ENCODE results near the gene PEX6. TPM values are rescaled to one million over a fixed set of nuclear protein-coding genes. Genes with fewer than 3 reads are reported as not detected.
"Not testable (repeated sequence)": the region's sequence is repeated elsewhere in the genome, so short reads cannot be mapped to it uniquely, and the experiment has no call there.

Gene PEX6
- polyA plus RNA-seq, 1 donor (not counting 4 experiments of a cell fraction or from before 2014, with no cell fraction given), result 5.6 TPM

DNA sequence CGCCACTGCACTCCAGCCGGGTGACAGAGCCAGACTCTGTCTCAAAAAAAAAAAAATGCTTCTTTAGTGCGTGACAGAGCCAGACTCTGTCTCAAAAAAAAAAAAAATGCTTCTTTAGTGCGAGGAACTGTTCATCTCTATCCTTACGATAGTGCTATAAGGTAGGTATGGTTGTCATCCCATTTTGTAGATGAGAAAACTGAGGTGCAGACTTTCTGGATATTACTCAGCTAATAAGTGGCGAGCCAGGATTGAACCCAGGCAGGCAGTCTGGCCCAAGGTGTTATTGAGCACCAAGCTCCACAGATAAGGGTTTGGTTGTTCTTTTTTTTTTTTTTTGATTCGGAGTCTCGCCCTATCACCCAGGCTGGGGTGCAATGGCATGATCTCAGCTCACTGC is 22.9 kb upstream of the PEX6 start:
- Histone ChIP-seq H3K9ac (ENCODE audit: control insufficient read depth, extremely low read depth, insufficient read depth, low read length) (no peak overlapping the region), H3K36me3 (ENCODE audit: control insufficient read depth in 2 of 2, extremely low read depth in 1 of 2, insufficient read depth in 2 of 2, low read length in 2 of 2) (peaks cover 7 to 8% of the 10 kb centered on the region in 2 experiments), H3K4me3 (ENCODE audit: control insufficient read depth in 2 of 3, extremely low read depth in 1 of 3, insufficient read depth in 2 of 3, low read depth in 1 of 3, low read length in 3 of 3) (no peak overlapping the region), H3K9me3 (ENCODE audit: control insufficient read depth, low read depth, low read length) (no peaks in the 10 kb centered on the region), H3K79me2 (ENCODE audit: control insufficient read depth, insufficient read depth, low read length) (peaks cover 2% of the 10 kb centered on the region), H3K4me1 (ENCODE audit: control insufficient read depth, extremely low read depth, insufficient read depth, low read length) (no peaks in the 10 kb centered on the region), H3K27ac (ENCODE audit: control insufficient read depth, insufficient read depth, low read length) (no peak overlapping the region), H3K27me3 (ENCODE audit: control insufficient read depth, extremely low read depth, insufficient read depth, low read length) (no peaks in the 10 kb centered on the region), H4K20me1 (ENCODE audit: control insufficient read depth, extremely low read depth, insufficient read depth, low read length) (no peaks in the 10 kb centered on the region), H3K9me1 (ENCODE audit: control insufficient read depth, extremely low read depth, insufficient read depth, low read length) (no peaks in the 10 kb centered on the region), H3K4me2 (ENCODE audit: control insufficient read depth, extremely low read depth, insufficient read depth, low read depth, low read length) (no peak overlapping the region), H2AFZ (ENCODE audit: control insufficient read depth, low read length) (no peak overlapping the region)
- TF ChIP-seq, protein P1, sequence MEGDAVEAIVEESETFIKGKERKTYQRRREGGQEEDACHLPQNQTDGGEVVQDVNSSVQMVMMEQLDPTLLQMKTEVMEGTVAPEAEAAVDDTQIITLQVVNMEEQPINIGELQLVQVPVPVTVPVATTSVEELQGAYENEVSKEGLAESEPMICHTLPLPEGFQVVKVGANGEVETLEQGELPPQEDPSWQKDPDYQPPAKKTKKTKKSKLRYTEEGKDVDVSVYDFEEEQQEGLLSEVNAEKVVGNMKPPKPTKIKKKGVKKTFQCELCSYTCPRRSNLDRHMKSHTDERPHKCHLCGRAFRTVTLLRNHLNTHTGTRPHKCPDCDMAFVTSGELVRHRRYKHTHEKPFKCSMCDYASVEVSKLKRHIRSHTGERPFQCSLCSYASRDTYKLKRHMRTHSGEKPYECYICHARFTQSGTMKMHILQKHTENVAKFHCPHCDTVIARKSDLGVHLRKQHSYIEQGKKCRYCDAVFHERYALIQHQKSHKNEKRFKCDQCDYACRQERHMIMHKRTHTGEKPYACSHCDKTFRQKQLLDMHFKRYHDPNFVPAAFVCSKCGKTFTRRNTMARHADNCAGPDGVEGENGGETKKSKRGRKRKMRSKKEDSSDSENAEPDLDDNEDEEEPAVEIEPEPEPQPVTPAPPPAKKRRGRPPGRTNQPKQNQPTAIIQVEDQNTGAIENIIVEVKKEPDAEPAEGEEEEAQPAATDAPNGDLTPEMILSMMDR (optimal IDR thresholded peaks at IDR 0.05 in 1 of 3, IDR thresholded peaks at IDR 0.05 in 1 of 3, conservative IDR thresholded peaks at IDR 0.05 in 1 of 3; ENCODE audit: extremely low read depth in 1 of 3, insufficient read depth in 2 of 3, low read length in 3 of 3), result no peak
- TF ChIP-seq EZH2 (IDR thresholded peaks at IDR 0.05; ENCODE audit: low read length), result no peak
- dilution Hi-C loops (cut with MboI; ENCODE audit: extremely low pct_ligation_motif_present, low sequenced_read_pairs), result no loop called here
- DNase-seq (ENCODE audit: low read depth, low spot score) (no peak), FAIRE-seq (no peak)

DNA sequence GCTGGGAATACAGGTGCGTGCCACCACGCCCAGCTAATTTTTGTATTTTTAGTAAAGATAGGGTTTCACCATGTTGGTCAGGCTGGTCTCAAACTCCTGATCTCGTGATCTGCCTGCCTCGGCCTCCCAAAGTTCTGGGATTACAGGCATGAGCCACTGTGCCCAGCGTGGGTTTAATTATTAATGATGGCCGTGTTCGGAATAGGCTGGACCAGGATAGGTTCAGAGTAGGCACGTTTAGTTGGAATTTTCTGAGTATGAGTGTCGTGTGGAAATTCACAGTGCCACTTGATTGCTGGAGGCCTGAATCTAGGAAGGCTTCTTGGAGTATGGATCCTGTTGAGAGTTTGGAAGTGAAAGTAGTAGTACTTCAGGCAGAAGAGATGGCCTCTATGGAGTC is 19.2 kb upstream of the PEX6 start:
- H3K9me1 ChIP-seq (ENCODE audit: control insufficient read depth, extremely low read depth, insufficient read depth, low read length); H3K9ac ChIP-seq (ENCODE audit: control insufficient read depth, extremely low read depth, insufficient read depth, low read length); H3K4me1 ChIP-seq (ENCODE audit: control insufficient read depth, extremely low read depth, insufficient read depth, low read length); FAIRE-seq; H4K20me1 ChIP-seq (ENCODE audit: control insufficient read depth, extremely low read depth, insufficient read depth, low read length); H3K79me2 ChIP-seq (ENCODE audit: control insufficient read depth, insufficient read depth, low read length); DNase-seq (ENCODE audit: low read depth, low spot score); H3K4me3 ChIP-seq (ENCODE audit: control insufficient read depth in 2 of 3, extremely low read depth in 1 of 3, insufficient read depth in 2 of 3, low read depth in 1 of 3, low read length in 3 of 3); H3K27ac ChIP-seq (ENCODE audit: control insufficient read depth, insufficient read depth, low read length); dilution Hi-C loops (cut with MboI; ENCODE audit: extremely low pct_ligation_motif_present, low sequenced_read_pairs); H3K4me2 ChIP-seq (ENCODE audit: control insufficient read depth, extremely low read depth, insufficient read depth, low read depth, low read length); H3K27me3 ChIP-seq (ENCODE audit: control insufficient read depth, extremely low read depth, insufficient read depth, low read length); H3K9me3 ChIP-seq (ENCODE audit: control insufficient read depth, low read depth, low read length); H3K36me3 ChIP-seq (ENCODE audit: control insufficient read depth in 2 of 2, extremely low read depth in 1 of 2, insufficient read depth in 2 of 2, low read length in 2 of 2); H2AFZ ChIP-seq (ENCODE audit: control insufficient read depth, low read length): not testable (repeated sequence)

DNA sequence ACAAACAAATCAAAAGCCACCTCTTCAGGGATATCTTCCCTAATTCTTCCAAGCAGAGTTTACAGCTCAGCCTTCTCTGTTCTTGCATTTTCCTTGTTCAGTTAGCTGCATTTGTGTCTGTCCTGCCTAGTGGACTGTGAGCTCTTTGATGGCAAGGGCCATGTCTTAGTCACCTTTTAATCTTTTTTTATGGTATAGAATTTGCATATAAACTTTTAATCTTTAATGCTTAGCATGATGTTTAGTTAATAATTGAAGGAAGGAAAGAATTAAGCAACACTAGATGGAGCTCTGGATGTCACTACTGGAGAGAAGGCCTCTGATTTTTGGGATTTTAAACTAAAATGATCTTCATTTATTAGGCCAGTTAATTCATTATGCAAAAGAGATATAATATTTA is 17.5 kb upstream of the PEX6 start:
- Histone ChIP-seq H3K27me3 (ENCODE audit: control insufficient read depth, extremely low read depth, insufficient read depth, low read length) (no peaks in the 10 kb centered on the region), H3K4me1 (ENCODE audit: control insufficient read depth, extremely low read depth, insufficient read depth, low read length) (peaks cover 5% of the 10 kb centered on the region), H3K36me3 (ENCODE audit: control insufficient read depth in 2 of 2, extremely low read depth in 1 of 2, insufficient read depth in 2 of 2, low read length in 2 of 2) (peaks cover 4 to 7% of the 10 kb centered on the region in 2 experiments), H4K20me1 (ENCODE audit: control insufficient read depth, extremely low read depth, insufficient read depth, low read length) (no peaks in the 10 kb centered on the region), H3K9ac (ENCODE audit: control insufficient read depth, extremely low read depth, insufficient read depth, low read length) (no peak overlapping the region), H3K27ac (ENCODE audit: control insufficient read depth, insufficient read depth, low read length) (no peak overlapping the region), H3K9me1 (ENCODE audit: control insufficient read depth, extremely low read depth, insufficient read depth, low read length) (no peaks in the 10 kb centered on the region), H3K4me3 (ENCODE audit: control insufficient read depth in 2 of 3, extremely low read depth in 1 of 3, insufficient read depth in 2 of 3, low read depth in 1 of 3, low read length in 3 of 3) (no peak overlapping the region), H3K9me3 (ENCODE audit: control insufficient read depth, low read depth, low read length) (no peaks in the 10 kb centered on the region), H3K79me2 (ENCODE audit: control insufficient read depth, insufficient read depth, low read length) (peaks cover 2% of the 10 kb centered on the region), H2AFZ (ENCODE audit: control insufficient read depth, low read length) (no peak overlapping the region), H3K4me2 (ENCODE audit: control insufficient read depth, extremely low read depth, insufficient read depth, low read depth, low read length) (no peak overlapping the region)
- dilution Hi-C loops (cut with MboI; ENCODE audit: extremely low pct_ligation_motif_present, low sequenced_read_pairs), result no loop called here
- FAIRE-seq (no peak), DNase-seq (ENCODE audit: low read depth, low spot score) (no peak)
- TF ChIP-seq, protein P1 (optimal IDR thresholded peaks at IDR 0.05 in 1 of 3, IDR thresholded peaks at IDR 0.05 in 1 of 3, conservative IDR thresholded peaks at IDR 0.05 in 1 of 3; ENCODE audit: extremely low read depth in 1 of 3, insufficient read depth in 2 of 3, low read length in 3 of 3), result no peak
- TF ChIP-seq EZH2 (IDR thresholded peaks at IDR 0.05; ENCODE audit: low read length), result no peak

Measured in keratinocyte (primary cell).